8988T (cell line): ENCODE data around the gene TMEM214.

ENCODE experiments used
- DNase-seq: peaks from one replicate; pipeline ENCODE4 v3.0.0; 2011

Gene TMEM214

DNA sequence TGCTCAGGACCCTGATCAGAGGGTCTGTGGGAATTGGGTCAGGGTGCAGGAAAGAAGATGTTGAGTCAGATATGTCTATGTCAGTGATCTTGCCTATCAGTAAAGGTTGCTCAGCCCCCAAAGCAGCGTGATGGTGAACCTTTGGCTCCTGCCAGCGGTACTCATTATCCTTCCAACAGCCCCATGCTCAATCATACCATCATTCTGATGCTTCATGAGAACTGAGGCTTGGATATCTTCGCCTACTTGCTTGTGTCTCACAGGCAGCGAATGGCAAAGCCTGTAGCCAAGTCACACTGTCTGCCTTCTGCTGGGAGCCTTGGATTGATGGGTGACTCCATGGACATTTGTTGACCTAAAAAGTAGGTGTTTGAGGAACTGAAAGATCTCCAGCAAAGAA is 19.0 kb upstream of the TMEM214 start:
- no peak for DNase-seq

DNA sequence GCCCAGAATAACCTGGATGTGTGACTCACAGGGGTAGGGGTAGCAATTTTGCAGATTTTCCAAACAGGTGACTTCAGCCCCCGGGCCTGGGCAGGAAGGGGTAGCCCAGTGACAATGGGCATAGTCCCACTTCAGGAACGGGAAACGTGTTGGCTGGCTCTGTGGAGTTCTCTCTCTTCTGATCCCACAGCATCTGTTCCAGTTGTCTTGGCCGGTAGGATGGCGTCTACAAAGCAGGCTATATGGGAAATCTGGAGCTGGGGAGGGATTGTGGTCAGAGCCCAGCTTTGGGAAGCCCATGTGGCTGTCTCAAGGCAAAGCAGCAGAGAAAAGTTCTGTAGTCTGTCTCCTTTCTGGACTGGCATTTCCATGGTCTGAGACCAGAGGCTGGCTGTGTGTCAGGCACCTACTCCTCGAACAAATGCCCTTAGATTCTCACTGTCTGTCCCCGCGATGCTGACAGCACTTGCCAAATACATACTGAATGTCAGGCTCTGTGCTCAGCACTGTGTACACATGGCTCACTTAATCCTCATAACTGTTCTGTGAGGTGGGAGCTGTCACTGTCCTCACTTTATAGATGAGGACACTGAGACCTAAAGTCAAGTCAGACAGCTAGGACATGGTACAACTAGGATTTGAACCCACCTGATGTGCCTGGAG is 17.9 kb upstream of the TMEM214 start:
- DNase-seq: no peak

DNA sequence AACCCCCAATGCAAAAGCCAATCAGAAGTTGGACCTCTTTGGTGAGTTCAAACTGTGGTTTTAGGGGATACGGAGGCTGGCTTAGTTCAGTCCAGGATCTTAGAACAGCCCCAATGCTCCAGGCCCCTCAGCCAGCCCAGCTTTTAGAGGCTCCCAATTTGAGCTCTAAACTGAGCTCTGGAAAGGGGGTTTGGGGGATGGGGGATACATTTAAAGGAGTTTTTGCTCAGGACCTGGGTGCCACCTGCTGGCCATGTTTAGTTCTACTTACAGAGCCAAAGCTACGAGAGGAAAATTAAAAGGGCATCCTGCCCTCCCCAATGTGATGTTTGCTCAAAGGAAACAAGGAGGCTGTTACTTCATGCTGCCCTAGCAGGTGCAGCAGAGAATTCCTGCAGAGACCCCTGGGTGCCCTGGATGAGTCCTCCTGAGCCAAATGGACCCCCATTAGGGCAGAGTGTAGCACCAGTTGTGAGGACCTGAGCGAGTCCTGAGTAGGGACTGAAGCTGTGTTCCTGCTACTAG is 15.9 kb upstream of the TMEM214 start:
- peak; percentile 64 for DNase-seq

DNA sequence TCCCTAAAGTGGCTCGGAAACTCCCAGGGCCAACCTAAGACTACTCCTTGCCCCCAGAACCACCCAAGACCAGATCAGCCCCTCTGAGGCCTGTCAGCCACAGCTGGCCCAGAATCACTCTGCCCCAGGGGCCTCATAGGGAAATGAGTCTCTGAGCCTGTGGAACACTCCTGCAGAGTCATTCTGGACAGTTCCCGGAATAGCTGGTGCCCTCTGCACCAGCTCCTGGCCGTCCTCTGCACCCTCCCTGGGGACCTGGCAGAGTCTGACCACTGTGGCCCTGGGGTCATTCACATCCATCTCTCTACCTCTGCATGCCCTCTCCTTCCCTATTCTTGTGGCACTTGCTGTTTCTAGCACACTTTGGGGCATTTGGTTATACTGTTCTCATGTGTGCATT is 14.6 kb upstream of the TMEM214 start:
- no peak for DNase-seq

DNA sequence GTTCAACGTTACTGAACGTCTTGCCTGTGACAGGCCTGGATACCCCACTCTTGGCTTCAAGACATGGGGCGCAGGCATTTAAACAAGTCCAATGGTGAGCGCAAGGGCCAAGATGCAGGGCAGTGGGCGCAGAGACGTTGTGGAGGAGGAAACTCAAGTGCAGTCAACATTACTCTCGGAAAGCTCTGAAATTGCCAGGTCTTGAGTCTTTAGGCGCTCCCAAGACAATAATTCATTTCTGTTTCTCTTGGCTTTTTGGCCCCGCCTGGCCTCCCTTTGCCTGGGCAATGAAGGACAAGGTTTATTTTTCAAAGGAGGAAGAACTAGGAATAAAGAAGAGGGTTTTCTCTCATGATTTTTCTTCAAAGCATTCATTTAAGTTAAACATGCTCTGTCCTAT is 13.3 kb upstream of the TMEM214 start:
- DNase-seq: no peak

DNA sequence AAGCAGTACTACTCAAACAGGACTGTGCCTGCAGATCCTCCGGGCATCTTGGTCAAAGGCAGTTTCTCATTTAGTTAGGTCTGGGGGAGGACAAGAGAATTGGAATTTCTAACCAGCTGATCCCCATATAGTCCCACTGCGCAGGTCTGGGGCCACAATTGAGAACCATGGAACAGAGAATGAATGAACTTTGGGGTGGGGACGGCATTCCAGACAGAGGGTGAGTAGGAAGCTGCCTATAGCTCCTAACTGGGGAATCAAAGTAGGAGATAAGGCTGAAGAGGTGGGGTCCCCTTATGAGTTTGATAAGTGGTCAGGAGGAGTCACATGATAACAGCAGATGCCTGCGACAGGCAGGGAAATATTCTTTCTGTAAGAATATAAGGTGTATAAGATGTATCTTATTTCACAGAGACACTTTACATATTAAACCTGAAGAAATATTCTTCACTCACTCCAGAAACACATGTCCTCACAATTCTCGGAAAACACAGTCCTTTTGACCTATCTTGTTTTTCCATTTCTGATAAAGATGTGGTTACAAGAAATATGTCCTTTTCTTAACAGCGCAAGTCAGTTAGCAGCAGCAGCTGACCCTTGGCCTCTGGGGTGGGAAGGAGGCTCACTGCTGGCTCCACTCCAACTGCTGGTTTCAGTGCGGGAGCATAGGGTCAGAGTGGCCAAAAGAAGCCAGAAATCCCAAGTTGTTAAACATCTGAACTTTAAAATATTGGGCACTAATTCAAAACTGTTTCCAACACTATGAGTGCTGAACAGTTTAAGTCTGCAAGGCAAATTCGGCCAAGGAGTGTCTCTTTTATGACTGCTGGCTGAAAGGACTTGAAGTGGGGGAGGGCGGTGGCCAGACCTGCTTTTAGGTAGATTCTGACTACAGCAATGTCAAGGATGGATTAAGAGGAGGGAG is 12.6 kb upstream of the TMEM214 start:
- DNase-seq: no peak

DNA sequence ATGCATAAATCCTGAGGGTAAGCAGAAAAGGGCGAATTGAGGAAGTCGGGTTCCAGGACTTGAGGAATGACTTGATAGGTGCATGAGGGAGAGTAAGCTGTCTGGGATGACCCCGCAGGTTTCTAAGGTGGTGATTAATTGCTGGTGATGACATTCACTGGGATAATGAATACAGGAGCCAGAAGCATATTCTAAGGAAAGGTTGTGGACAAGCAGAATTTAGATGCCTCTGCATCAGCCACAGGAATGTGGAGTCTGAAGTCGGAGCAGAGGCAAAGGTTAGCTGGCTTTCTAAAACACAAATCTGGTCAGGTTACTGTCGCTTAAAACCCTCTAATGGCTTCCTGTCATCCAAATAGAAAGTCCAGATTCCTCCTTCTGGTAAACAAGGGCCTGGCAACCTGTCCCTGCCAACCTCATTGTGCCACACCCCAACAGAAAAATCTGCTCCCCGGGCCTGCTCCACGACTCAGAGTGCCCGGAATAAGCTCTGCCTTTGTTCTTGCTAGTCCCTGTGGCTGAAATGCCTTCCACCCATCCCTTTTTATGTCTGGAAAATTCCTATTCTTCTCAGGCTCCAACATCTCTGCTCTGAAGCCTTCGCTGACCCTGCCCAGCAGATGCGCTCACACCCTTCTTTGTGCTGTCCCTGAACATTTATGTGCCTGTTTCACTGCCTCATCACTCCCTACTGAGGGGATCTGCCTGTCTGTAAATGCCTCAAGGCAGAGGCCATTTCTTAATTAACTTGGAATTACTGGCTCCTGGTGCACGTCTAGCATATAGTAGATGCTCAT is 11.3 kb upstream of the TMEM214 start:
- no peak for DNase-seq

DNA sequence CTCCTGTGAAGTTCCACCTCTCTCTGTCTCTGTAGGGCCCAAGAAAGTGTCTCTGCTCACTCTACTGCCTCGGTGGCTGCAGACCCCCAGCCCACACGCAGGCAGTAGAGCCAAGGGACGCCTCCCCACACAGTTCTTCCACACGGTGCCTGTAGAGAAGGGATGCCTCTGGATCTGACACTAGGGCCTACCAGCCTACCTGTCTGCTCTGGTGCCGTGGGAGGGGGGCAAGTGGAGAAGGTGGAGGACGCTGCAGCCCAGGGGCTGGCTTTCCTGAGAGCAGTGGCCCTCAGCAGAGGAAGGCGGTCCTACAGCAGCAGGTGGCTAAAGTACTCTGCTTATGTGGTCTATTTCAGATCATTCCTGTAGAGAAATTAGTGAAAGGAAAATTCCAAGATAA is 9.0 kb upstream of the TMEM214 start:
- no peak for DNase-seq

DNA sequence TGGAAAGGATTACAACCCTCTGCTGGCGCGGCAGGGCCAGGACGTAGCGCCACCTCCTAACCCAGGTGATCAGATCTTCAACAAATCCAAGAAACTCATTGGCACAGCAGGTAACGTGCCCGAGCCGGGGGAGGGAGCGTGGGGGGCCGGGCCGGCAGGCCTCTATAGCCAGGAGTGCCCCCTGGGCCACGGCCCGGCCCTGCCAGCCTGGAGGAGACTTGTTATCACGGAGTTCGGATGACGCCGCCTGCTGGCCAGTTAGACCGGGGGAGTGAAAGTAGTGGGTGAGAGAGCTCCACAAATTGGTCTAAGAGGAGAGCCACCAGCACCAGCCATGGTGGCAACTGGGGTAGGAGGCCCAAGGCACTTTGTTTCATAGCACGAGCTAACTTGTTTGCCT is 8.6 kb upstream of the TMEM214 start:
- peak; percentile 83 for DNase-seq

DNA sequence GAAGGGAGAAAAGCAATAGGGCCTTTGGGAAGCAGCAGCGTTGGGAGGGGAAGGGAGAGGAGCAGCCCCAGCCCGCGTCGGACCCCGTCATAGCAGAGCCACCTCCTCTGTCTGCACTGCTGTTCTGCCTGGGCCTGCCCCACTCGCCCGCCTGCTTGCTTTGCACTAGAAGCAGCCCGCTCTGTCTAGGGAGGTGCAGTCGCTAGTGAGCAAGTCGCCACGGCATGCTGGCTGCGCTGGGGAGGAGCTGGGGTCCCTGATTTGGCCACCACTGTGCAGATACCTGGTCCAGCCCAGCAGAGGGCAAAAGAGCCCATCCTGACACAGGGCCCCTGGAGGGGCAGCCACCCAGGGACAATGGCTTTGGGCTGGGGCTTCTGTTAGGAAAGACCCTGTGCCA is 8.0 kb upstream of the TMEM214 start:
- no peak for DNase-seq

DNA sequence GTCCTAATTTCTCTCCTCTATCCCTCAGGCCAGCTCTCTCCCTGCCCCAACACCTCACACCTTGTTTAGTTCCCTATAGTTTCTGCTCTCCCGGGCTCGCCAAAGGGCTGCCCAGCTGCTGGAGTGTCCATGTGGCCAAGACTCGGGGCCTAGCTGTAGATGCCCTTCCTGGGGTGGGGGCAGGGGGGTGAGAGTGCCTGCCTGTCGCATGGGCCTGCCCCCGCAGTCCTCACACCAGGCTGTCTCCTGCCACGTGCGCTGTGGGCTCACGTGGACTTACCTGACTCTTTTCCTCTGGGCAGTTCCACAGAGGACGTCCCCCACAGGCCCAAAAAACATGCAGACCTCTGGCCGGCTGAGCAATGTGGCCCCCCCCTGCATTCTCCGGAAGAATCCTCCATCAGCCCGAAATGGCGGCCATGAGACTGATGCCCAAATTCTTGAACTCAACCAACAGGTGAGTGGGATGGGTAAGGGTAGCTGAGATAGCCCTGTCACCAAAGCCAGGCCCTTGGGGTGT is 7.4 kb upstream of the TMEM214 start:
- DNase-seq: no peak

DNA sequence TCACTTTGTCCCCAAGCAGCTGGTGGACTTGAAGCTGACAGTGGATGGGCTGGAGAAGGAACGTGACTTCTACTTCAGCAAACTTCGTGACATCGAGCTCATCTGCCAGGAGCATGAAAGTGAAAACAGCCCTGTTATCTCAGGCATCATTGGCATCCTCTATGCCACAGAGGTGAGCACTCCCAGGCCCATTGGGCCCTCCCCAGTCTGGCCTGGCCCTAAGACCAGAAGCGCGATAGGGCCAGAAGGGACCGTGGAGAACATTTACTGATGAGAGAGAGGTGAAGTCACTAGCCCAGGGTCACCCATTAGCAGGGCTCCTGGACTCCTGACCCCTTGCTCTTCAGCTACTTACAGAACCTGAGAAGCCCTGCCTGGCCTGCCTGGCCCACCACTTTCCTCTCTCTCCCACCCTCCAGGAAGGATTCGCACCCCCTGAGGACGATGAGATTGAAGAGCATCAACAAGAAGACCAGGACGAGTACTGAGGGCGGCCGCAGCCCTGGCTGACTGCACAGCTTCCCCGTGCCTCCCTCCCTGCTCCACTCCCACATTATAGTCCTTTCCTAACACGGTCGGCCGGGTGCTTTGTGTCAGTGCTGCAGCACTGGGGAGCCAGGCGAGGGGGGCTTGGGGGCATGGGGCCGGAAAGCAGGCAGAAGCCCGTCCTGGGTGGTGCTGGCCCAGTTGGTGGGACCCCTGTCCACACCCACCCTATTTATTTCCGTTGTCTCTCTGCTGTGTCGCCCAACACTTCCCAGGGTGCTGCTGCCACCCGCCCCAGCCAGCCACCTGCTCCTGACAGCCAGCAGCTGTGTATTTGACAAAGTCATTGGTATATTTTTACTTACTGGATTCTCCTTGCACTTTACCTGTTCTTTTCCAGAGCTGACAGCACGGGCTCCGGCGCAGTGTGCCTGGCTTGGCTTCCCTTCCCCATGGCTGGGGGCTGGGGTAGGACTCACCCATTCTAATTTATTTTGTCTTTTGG is 6.6 kb upstream of the TMEM214 start:
- no peak for DNase-seq

DNA sequence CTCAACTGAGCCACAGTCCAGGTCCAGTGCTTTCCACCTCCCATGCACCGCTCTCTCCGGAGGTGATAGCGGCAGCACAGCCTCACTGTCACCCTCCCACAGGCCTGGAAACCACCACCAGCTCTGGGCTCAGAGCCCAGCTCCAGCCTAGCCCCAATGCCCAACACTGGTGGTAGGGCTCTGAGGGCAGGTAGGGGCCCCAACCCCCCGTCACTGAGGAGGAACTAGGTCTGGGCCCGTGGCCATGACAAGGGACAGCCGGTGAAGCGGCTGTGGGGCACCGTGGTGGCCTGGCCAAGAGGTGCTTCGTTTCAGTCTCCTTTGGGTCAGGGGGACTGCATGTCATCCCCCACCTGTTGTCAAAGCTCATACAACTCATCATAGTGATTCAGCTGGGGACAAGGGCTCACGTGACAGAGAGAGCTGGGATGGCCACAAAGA is 5.5 kb upstream of the TMEM214 start:
- no peak for DNase-seq

DNA sequence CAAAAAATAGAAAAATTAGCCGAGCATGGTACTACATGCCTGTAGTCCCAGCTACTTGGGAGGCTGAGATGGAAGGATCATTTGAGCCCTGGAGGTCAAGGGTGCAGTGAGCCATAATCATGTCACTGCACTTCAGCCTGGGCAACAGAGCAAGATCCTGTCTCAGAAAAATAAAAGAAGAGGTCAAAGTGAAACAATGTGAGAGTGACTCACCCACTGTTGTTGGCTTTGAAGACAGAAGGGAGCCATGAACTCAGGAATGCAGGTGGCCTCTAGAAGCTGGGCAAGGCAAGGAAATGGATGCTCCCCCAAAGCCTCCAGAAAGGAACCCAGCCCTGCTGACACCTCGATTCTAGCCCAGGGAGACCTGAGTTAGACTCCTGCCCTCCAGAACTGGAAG is 3.7 kb upstream of the TMEM214 start:
- DNase-seq: no peak

DNA sequence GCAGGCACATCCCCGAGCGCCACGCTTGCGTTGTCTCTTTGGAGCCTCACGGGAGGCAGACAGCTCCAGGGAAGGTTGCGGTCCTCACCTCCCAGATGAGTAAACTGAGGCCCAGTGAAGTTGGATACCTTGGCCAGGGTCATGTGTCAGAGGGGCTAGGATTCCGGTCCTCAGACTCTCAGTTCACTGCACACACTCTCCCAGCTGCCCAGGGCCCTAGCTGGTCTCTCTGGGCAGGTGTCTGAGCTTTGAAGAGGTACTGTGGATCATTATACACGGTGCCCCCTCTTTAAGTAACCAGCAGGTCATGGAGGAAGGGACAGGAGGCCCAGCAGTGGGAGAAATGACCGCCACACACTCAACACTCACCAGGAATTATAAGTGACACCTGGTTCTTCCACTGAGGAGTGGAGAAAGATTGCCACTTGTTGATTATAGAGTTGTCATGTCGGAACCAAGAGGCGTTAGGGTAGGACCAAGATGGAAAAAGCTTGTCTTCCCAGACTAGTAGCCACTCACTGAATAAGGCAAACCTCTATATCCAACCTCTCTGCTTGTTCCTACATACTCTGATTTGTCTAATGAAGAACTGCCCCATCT is 588 bp downstream of the TMEM214 start:
- no peak for DNase-seq

DNA sequence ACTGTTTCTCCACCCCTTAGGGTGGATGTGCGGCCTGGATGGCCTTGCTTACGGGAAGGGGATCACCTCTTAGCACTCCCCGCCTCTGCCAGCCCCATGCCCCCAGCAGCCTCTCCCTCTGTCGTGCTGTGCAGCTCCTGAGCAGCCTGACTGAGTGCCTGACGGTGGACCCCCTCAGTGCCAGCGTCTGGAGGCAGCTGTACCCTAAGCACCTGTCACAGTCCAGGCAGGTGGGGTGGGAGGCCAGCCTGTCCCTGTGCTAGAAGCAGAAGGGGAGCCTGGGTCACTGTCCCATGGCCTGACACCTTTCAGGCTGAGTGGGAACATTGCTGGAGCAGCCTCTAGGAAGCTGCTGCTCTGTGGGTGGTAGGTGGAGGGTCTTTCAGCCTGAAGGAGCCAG is 5.2 kb downstream of the TMEM214 start:
- DNase-seq: no peak

DNA sequence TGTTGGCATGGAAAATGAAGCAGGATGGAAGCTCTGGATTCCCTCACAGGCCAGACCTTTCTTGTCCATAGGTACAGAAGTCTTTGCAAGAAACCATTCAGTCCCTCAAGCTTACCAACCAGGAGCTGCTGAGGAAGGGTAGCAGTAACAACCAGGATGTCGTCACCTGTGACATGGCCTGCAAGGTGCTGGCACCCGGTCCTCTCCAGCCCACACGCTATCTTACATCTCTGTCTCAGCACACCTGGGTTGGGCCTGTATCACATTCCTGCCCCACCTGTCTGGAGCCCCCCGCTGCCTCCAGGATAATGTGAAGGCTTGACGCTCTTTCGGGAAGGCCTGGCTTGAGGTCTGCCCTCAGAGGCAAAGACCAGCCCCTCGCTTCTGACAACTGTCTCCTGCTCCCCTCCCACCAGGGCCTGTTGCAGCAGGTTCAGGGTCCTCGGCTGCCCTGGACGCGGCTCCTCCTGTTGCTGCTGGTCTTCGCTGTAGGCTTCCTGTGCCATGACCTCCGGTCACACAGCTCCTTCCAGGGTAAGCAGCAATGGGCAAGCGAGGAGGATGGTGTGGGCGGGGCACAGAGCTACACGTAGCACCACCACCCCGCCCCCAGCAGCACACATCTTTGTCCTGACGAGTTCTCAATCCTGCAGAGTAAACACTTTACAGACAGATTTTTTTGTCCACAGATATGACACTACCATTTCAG is 6.0 kb downstream of the TMEM214 start:
- DNase-seq: no peak

DNA sequence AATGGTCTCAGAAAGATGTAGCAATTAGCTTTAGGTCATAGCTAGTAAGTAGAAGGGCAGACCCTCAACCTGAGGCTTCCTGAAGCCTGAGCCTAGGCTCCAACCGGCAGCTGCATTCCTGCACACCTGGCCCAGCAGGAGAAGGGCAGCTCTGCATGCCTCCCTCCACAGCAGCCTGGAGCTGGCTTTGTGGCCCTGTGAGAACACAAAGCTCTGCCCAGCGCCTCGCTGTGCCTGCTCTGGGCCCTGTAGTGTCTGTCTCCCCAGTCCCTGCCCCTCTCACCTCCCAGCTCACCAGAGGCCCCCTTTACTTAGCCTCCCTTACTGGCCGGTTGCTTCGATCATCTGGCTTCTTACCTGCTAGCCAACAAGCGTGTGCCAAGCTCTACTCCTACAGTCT is 6.7 kb downstream of the TMEM214 start:
- DNase-seq: no peak

DNA sequence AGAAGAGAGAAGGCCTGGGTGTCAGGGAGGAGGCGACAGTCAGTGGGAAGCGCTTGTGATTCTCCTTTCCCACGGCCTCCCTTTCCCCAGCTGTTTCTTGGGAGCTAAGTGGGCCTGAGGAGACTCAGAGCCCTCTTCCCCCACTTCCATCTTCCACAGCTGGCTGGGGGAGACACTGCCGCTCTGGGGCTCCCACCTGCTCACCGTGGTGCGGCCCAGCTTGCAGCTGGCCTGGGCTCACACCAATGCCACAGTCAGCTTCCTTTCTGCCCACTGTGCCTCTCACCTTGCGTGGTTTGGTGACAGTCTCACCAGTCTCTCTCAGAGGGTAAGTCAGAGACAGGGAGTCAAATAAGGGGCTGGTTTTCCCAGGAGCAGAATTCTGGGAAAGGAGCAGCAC is 7.1 kb downstream of the TMEM214 start:
- no peak for DNase-seq

DNA sequence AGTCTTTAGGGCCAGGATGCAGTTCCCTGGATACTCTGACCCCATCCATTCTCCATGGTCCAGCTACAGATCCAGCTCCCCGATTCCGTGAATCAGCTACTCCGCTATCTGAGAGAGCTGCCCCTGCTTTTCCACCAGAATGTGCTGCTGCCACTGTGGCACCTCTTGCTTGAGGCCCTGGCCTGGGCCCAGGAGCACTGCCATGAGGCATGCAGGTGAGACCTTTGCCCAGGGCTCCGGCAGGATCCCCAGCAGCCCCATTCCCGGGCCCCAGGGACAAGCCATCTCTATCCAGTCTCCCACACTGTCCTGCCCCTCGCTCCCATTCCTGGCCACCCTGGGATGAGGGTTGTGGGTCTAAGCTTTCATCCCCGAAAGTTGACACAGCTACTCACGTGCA is 7.5 kb downstream of the TMEM214 start:
- no peak for DNase-seq

DNA sequence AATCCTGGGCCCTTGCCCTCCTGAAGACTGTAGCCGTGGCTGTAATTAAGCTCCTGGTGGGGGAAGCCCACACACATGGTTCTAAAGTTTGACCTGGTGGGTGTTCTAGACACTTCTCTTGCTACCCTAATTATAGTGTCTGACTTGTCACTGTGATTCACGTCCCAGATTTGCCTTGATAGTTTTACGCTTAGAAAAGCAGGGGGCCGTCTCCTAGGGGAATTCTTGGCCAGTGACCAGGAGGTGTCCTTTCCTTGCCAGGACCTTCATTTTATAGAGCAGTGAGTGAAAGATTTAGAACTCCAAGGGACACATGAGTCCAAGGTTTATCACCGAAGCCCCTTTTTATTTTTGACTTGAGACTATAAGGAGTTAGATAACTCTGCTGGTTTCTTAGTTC is 9.0 kb downstream of the TMEM214 start:
- DNase-seq: no peak
